Astrocyte of the cerebellum (primary cell): Measurements from ENCODE around the gene KCNT2.

Experiments used
- DNase-seq: peaks from one replicate; pipeline ENCODE4 v3.0.0-alpha.2; 2011; ENCODE audit warnings: low read depth
- H3K4me3 ChIP-seq: 2 replicates; pipeline ENCODE4 v1.5.1; 2011; ENCODE audit warnings: mild to moderate bottlenecking, low read depth, low read length, moderate library complexity
- CTCF ChIP-seq: IDR thresholded peaks from 2 replicates; pipeline ENCODE4 v1.5.1; 2012; ENCODE audit warnings: low read length, low read depth, moderate library complexity, mild to moderate bottlenecking; ENCODE audit errors: missing control alignments
- in situ Hi-C: cut with HindIII; loops from 2 replicates; pipeline ENCODE4 v1.10.0; 2017; ENCODE audit warnings: low sequenced_read_pairs

Gene KCNT2

DNA sequence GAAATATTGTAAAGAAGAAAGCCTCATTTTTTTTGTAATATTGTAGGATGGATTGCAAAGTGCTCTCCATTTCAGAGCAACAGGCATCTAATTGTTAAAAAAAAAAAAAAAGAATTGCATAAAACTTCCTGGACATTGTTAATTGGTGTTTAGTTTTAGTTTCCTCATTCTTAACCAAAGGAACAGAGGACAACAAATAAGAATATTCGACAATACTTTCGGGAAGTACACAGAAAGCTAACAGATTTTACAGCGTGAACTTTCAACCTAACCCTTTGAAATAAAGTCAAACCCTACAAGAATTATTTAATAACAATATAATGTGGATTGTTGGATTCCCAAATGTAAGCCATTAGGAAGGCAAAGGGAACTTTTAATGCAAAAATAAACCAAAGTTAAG is 284.4 kb downstream of the KCNT2 start:
- DNase-seq: no peak
- no peak overlapping the region for H3K4me3 ChIP-seq
- TF ChIP-seq CTCF: no peak
- in situ Hi-C loops: no loop called here

- in situ Hi-C loops: no loop called here
- DNase-seq: no peak
- no peak overlapping the region for H3K4me3 ChIP-seq
- TF ChIP-seq CTCF: no peak
Observed at GRCh38 chr1:196319301-196319700, 288.9 kb downstream of the KCNT2 start.

GRCh38 chr1:196317535-196318522 is 290.4 kb downstream of the KCNT2 start:
- DNase-seq: peak; percentile 34
- TF ChIP-seq CTCF: peak; percentile 79
- no peak overlapping the region for H3K4me3 ChIP-seq
- in situ Hi-C loops: no loop called here

DNA sequence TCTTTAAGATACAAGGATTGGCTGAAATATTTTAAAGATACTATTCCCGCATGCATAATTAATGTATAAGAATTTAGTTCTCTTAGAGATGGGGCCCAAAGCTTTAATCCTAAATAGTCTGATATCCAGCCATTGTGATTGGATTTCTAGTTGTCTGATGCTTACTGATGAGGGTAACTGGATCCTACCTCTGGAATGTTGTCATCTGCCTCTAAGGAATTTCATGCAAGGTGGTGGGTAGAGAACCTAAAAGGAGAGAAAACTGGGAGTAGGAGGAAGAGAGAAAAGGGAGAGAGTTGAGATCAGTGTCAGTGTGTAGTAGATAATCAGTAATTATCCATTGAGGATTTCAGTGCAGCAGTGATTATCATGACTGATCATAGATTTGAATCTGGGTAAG is 295.5 kb downstream of the KCNT2 start:
- in situ Hi-C loops: no loop called here
- no peak for TF ChIP-seq CTCF
- no peak overlapping the region for H3K4me3 ChIP-seq
- no peak for DNase-seq

DNA sequence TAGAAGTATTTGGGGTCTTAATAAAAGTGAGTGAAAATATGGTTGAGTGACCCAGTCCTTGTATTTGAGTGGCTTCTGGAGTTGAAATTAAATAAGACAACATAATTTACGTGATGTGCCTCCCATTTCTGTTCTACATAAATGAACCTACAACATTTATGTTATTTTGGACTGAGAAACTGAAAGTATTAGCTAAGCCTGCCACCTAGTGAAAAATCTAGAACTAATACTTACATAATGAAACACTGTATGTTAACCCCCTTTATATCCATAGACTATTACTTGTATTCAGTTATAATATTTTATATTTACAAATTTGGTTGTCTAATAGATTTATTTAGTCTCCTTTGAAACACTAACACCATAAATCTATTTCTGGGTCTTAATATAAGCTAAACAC is 298.9 kb downstream of the KCNT2 start:
- no peak overlapping the region for H3K4me3 ChIP-seq
- DNase-seq: peak; percentile 32
- in situ Hi-C loops: no loop called here
- TF ChIP-seq CTCF: no peak

- in situ Hi-C loops: no loop called here
- H3K4me3 ChIP-seq: no peak overlapping the region
- no peak for DNase-seq
- TF ChIP-seq CTCF: no peak
Observed at GRCh38 chr1:196308176-196308575, 300.1 kb downstream of the KCNT2 start.
